H1 (cell line): ENCODE data around the gene HS6ST3. TPM values are rescaled to one million over a fixed set of nuclear protein-coding genes. Genes with fewer than 3 reads are reported as not detected.

Source experiments
- CTCF ChIA-PET: fragments of 300-600 bp; sonication (Branson Sonifier 250); formaldehyde crosslinking; loops from one replicate; lab custom pipeline; 2021; ENCODE audit not compliant: partially characterized antibody; lab: Charles Lee
- POLR2A ChIA-PET: fragments of 300-600 bp; sonication (Branson Sonifier 250); formaldehyde crosslinking; loops from one replicate; lab custom pipeline; 2021; ENCODE audit warnings: inconsistent platforms; ENCODE audit not compliant: partially characterized antibody; lab: Charles Lee
- DNase-seq, 2 experiments: peaks; one replicate each; pipeline versions ENCODE4 v3.0.0 to v3.0.0-alpha.2; 2010 to 2022; ENCODE audit warnings: low spot score in 2 of 2, low read depth in 1 of 2, mixed read lengths in 1 of 2
- FAIRE-seq: peaks from 2 replicates; lab custom pipeline; 2011; peaks lifted over from hg19 to GRCh38; lab: Jason Lieb, UNC
- H2AFZ ChIP-seq: 2 replicates; pipeline ENCODE4 v1.8.1; 2012; ENCODE audit warnings: low read length, inconsistent platforms
- H2AK5ac ChIP-seq: 2 replicates; pipeline ENCODE4 v1.6.1; 2013; ENCODE audit warnings: low read depth, low read length
- H2BK120ac ChIP-seq: replicated peaks from 2 replicates; pipeline ENCODE3; 2013; ENCODE audit warnings: low read depth, low read length, inconsistent platforms
- H2BK12ac ChIP-seq: 2 replicates; pipeline ENCODE4 v1.6.1; 2013; ENCODE audit warnings: low read depth, low read length
- H2BK15ac ChIP-seq: 2 replicates; pipeline ENCODE4 v1.6.1; 2013; ENCODE audit warnings: low read length
- H2BK20ac ChIP-seq: 2 replicates; pipeline ENCODE4 v1.6.1; 2013; ENCODE audit warnings: low read length
- H2BK5ac ChIP-seq: 2 replicates; pipeline ENCODE4 v1.6.1; 2013; ENCODE audit warnings: low read depth, low read length
- H3K14ac ChIP-seq: 2 replicates; pipeline ENCODE4 v1.6.1; 2013; ENCODE audit warnings: inconsistent platforms; ENCODE audit not compliant: insufficient read length
- H3K18ac ChIP-seq: 2 replicates; pipeline ENCODE4 v1.6.1; 2013; ENCODE audit warnings: low read length; ENCODE audit errors: extremely low read depth
- H3K23ac ChIP-seq: 2 replicates; pipeline ENCODE4 v1.6.1; 2013; ENCODE audit warnings: inconsistent platforms; ENCODE audit not compliant: insufficient read length
- H3K23me2 ChIP-seq: 2 replicates; pipeline ENCODE4 v1.6.1; 2013; ENCODE audit warnings: low read depth, low read length
- H3K27ac ChIP-seq: 2 replicates; pipeline ENCODE4 v1.6.1; 2011; ENCODE audit warnings: low read depth, low read length, inconsistent platforms
- H3K27me3 ChIP-seq, 4 experiments: replicated peaks in 1 of 4; 1 replicate in 1 of 4; 2 replicates in 3 of 4; pipeline versions ENCODE4 v1.6.1 to v1.8.1; 2011 to 2013; ENCODE audit warnings: low read length in 3 of 4, mild to moderate bottlenecking in 3 of 4, inconsistent platforms in 2 of 4, mixed read lengths in 2 of 4, moderate library complexity in 1 of 4; ENCODE audit not compliant: control insufficient read depth in 3 of 4, insufficient read depth in 3 of 4; ENCODE audit errors: extremely low read depth in 1 of 4
- H3K36me3 ChIP-seq, 4 experiments: 2 replicates each; pipeline versions ENCODE4 v1.6.1 to v1.8.1; 2011 to 2013; ENCODE audit warnings: mild to moderate bottlenecking in 4 of 4, low read length in 3 of 4, moderate library complexity in 2 of 4, control low read depth in 1 of 4, inconsistent platforms in 1 of 4; ENCODE audit not compliant: insufficient read depth in 4 of 4, control insufficient read depth in 2 of 4
- H3K4ac ChIP-seq: replicated peaks from 2 replicates; pipeline ENCODE3; 2013; ENCODE audit warnings: low read length, low read depth, mixed read lengths, inconsistent platforms; ENCODE audit not compliant: insufficient read length
- H3K4me1 ChIP-seq, 4 experiments: replicated peaks in 1 of 4; 1 replicate in 1 of 4; 2 replicates in 3 of 4; pipeline versions ENCODE4 v1.6.1 to v1.8.1; 2011 to 2013; ENCODE audit warnings: low read length in 3 of 4, inconsistent platforms in 2 of 4, mixed read lengths in 1 of 4; ENCODE audit not compliant: insufficient read depth in 4 of 4, control insufficient read depth in 3 of 4
- H3K4me2 ChIP-seq, 2 experiments: 2 replicates each; pipeline versions ENCODE4 v1.6.1 to v1.8.1; 2011 to 2013; ENCODE audit warnings: low read depth in 2 of 2, low read length in 2 of 2, control low read depth in 1 of 2, inconsistent platforms in 1 of 2, mild to moderate bottlenecking in 1 of 2; ENCODE audit not compliant: insufficient read depth in 1 of 2
- H3K4me3 ChIP-seq, 4 experiments: fragments of 200-600, 300-600 bp in 1 of 4; sonication (generic), shearing (Covaris generic), sonication (Bioruptor Twin) in 1 of 4; 2 replicates each; pipeline versions ENCODE4 v1.5.1 to v1.8.1; 2011 to 2016; ENCODE audit warnings: low read length in 4 of 4, low read depth in 3 of 4, control low read depth in 2 of 4, inconsistent platforms in 2 of 4, mild to moderate bottlenecking in 2 of 4, mixed read lengths in 1 of 4, moderate library complexity in 1 of 4; ENCODE audit not compliant: insufficient read depth in 2 of 4; ENCODE audit errors: extremely low read depth in 1 of 4
- H3K56ac ChIP-seq: replicated peaks from 2 replicates; pipeline ENCODE3; 2013; ENCODE audit warnings: low read depth, mild to moderate bottlenecking, mixed read lengths, low read length, inconsistent platforms; ENCODE audit not compliant: insufficient read length
- H3K79me1 ChIP-seq: 2 replicates; pipeline ENCODE4 v1.6.1; 2013; ENCODE audit warnings: low read depth, low read length, control low read depth
- H3K79me2 ChIP-seq, 2 experiments: 2 replicates each; pipeline versions ENCODE4 v1.6.1 to v1.8.1; 2012 to 2013; ENCODE audit warnings: low read length in 2 of 2, mild to moderate bottlenecking in 2 of 2, inconsistent platforms in 1 of 2; ENCODE audit not compliant: insufficient read depth in 2 of 2, control insufficient read depth in 1 of 2
- H3K9ac ChIP-seq, 4 experiments: replicated peaks in 1 of 4; 1 replicate in 1 of 4; 2 replicates in 3 of 4; pipeline versions ENCODE4 v1.6.1 to v1.8.1; 2011 to 2013; ENCODE audit warnings: low read depth in 3 of 4, low read length in 3 of 4, control low read depth in 2 of 4, mild to moderate bottlenecking in 2 of 4, moderate library complexity in 2 of 4, inconsistent platforms in 1 of 4; ENCODE audit errors: extremely low read depth in 1 of 4
- H3K9me3 ChIP-seq, 2 experiments: 2 replicates each; pipeline versions ENCODE4 v1.6.1 to v1.8.1; 2012 to 2013; ENCODE audit warnings: mild to moderate bottlenecking in 2 of 2, moderate library complexity in 2 of 2, control low read depth in 1 of 2, inconsistent platforms in 1 of 2, low read depth in 1 of 2, low read length in 1 of 2, mixed read lengths in 1 of 2; ENCODE audit not compliant: insufficient read depth in 2 of 2
- H4K20me1 ChIP-seq, 2 experiments: replicated peaks in 1 of 2; 2 replicates each; pipeline versions ENCODE3 to v1.8.1; 2011 to 2013; ENCODE audit warnings: inconsistent platforms in 2 of 2, low read length in 2 of 2, mild to moderate bottlenecking in 1 of 2; ENCODE audit not compliant: insufficient read depth in 2 of 2, control insufficient read depth in 1 of 2
- H4K5ac ChIP-seq: 2 replicates; pipeline ENCODE4 v1.6.1; 2013; ENCODE audit warnings: low read length, low read depth, mixed read lengths, inconsistent platforms; ENCODE audit not compliant: insufficient read length
- H4K8ac ChIP-seq: 2 replicates; pipeline ENCODE4 v1.8.0; 2013; ENCODE audit warnings: mild to moderate bottlenecking, moderate library complexity, low read length, inconsistent platforms; ENCODE audit not compliant: insufficient read depth; ENCODE audit errors: extremely low read depth
- H4K91ac ChIP-seq: replicated peaks from 2 replicates; pipeline ENCODE3; 2013; ENCODE audit warnings: low read length, mixed read lengths, inconsistent platforms; ENCODE audit not compliant: insufficient read length
- ASH2L ChIP-seq: fragments of 200-600, 300-600 bp; sonication (generic); IDR thresholded peaks from one replicate; pipeline ENCODE4 v1.7.1; 2017; ENCODE audit warnings: low read length
- CBX5 ChIP-seq: fragments of 300-800, 300-1000 bp; sonication (generic); IDR thresholded peaks from 2 replicates; pipeline ENCODE4 v1.7.1; 2016; ENCODE audit warnings: antibody characterized with exemption, low read length, low read depth
- CREB1 ChIP-seq: IDR thresholded peaks from 2 replicates; pipeline ENCODE4 v1.6.1; 2012; ENCODE audit warnings: inconsistent platforms
- CTCF ChIP-seq, 3 experiments: IDR thresholded peaks; 1 replicate in 2 of 3; 2 replicates in 1 of 3; pipeline versions ENCODE4 v1.5.1 to v1.6.1; 2011; ENCODE audit warnings: low read length in 3 of 3, mild to moderate bottlenecking in 3 of 3, inconsistent platforms in 2 of 3, low read depth in 1 of 3, moderate library complexity in 1 of 3; ENCODE audit not compliant: insufficient read depth in 1 of 3; ENCODE audit errors: control extremely low read depth in 1 of 3
- KDM4A ChIP-seq: IDR thresholded peaks from one replicate; pipeline ENCODE4 v1.7.1; 2012; ENCODE audit warnings: low read depth, mild to moderate bottlenecking, moderate library complexity, low read length, inconsistent platforms; ENCODE audit not compliant: severe bottlenecking
- KDM5A ChIP-seq: fragments of 200-600 bp; IDR thresholded peaks from 2 replicates; pipeline ENCODE4 v1.7.1; 2012; ENCODE audit warnings: mild to moderate bottlenecking, low read length, inconsistent platforms, mixed read lengths
- MAFK ChIP-seq: IDR thresholded peaks from 2 replicates; pipeline ENCODE4 v1.6.1; 2012; ENCODE audit warnings: low read depth, mild to moderate bottlenecking, improper control_type of control experiment, low read length
- POLR2AphosphoS5 ChIP-seq: IDR thresholded peaks from 2 replicates; pipeline ENCODE4 v1.6.1; 2011; ENCODE audit warnings: low read depth, low read length
- SAP30 ChIP-seq: fragments of 300-600 bp; sonication (generic); IDR thresholded peaks from 2 replicates; pipeline ENCODE4 v1.7.1; 2012; ENCODE audit warnings: low read length, moderate library complexity, mild to moderate bottlenecking, inconsistent platforms; ENCODE audit not compliant: insufficient read depth, insufficient replicate concordance
- SIN3A ChIP-seq, 2 experiments: IDR thresholded peaks in 1 of 2; conservative IDR thresholded peaks in 1 of 2; 2 replicates each; pipeline ENCODE4 v1.6.1; 2011 to 2012; ENCODE audit warnings: low read length in 2 of 2, improper control_type of control experiment in 1 of 2, low read depth in 1 of 2, mild to moderate bottlenecking in 1 of 2
- SIRT6 ChIP-seq: IDR thresholded peaks from one replicate; pipeline ENCODE4 v1.7.1; 2012; ENCODE audit warnings: low read length, inconsistent platforms
- SIX5 ChIP-seq: IDR thresholded peaks from 2 replicates; pipeline ENCODE4 v1.6.1; 2011; ENCODE audit warnings: mild to moderate bottlenecking, low read depth, low read length
- ZNF274 ChIP-seq: IDR thresholded peaks from 2 replicates; pipeline ENCODE4 v1.7.0; 2012; ENCODE audit warnings: low read length, borderline replicate concordance; ENCODE audit errors: extremely low read depth
- WGBS, 2 experiments: shearing (Covaris generic) in 1 of 2; methylation state at CpG; one replicate each; pipeline versions ENCODE4 v1.1.6 to v1.1.7; 2013 to 2015; ENCODE audit warnings: low lambda C conversion rate in 2 of 2, mixed read lengths in 2 of 2, inconsistent platforms in 1 of 2, low coverage in 1 of 2, missing lambda C conversion rate in 1 of 2; ENCODE audit not compliant: insufficient replicate concordance in 2 of 2, insufficient coverage in 1 of 2, insufficient read length in 1 of 2; ENCODE audit errors: extremely low coverage in 1 of 2, missing lambda C conversion rate in 1 of 2; 5-methylcytosine and 5-hydroxymethylcytosine counted together
- polyA plus RNA-seq, 7 experiments: library from polyadenylated mRNA; depleted of rRNA in 3 of 7; stranded (reverse) in 5 of 7; unstranded in 2 of 7; fragments of >200 nt in 5 of 7; fragments of 200-250 nt in 2 of 7; gene quantifications; 1 replicate in 5 of 7; 2 replicates in 1 of 7; 4 replicates in 1 of 7; pipeline versions ENCODE4 v1.2.1 to v1.2.3, GENCODE V29; 2011 to 2013; ENCODE audit warnings: missing spikeins in 2 of 7, mixed read lengths in 2 of 7
- total RNA-seq: library from RNA; stranded (reverse); fragmentation: NEBNext Ultra II Directional; extraction: Animal tissue kit (Norgen Biotek cat#: 25700); gene quantifications from 2 replicates; pipeline ENCODE4 v1.2.1, GENCODE V29; 2021

Gene HS6ST3
- total and polyA plus RNA-seq, 2 of the 8 experiments (the other 6 are each of a cell fraction or from before 2014, with no cell fraction given) = 0.45 to 1.2 TPM

DNA sequence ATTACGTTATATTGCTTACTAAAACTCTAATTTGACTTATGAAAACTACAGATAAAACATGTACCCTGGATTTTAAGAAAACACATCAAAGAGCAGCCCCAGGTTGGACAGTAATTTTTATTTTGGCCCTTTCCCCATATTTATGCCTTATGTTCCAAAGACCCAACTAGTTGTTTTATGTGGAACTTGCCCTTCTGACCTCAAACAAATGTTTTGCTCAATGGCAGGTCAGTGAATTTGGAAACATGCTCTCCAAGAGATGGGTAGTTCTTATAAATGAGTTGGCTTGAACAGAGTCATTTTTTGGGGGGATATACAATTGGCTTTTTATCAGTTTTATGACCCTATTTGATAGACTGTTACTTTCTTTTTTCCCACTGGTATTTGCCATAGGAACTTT, 360.0 kb downstream of the HS6ST3 start:
- H3K14ac ChIP-seq = no peak overlapping the region
- no peak overlapping the region for H3K56ac ChIP-seq
- POLR2A ChIA-PET = no interaction called here
- no peak overlapping the region for H3K4me3 ChIP-seq
- no peak overlapping the region for H3K4me2 ChIP-seq
- DNase-seq (no peak), FAIRE-seq (no peak)
- H3K23ac ChIP-seq = no peak overlapping the region
- no peak overlapping the region for H3K27ac ChIP-seq
- H3K79me1 ChIP-seq = no peaks in the 10 kb centered on the region; the same call in 1 of the 2 replicates
- no peak overlapping the region for H2BK5ac ChIP-seq
- H2AK5ac ChIP-seq = no peak overlapping the region
- no peaks in the 10 kb centered on the region for H3K9me3 ChIP-seq
- no peak overlapping the region for H2BK20ac ChIP-seq
- no peak overlapping the region for H4K91ac ChIP-seq
- H3K79me2 ChIP-seq = no peaks in the 10 kb centered on the region
- H3K4ac ChIP-seq = no peak overlapping the region
- CTCF ChIA-PET = no interaction called here
- H2AFZ ChIP-seq = no peak overlapping the region
- H2BK15ac ChIP-seq = no peak overlapping the region
- no peak overlapping the region for H4K8ac ChIP-seq
- H4K5ac ChIP-seq = no peak overlapping the region
- no peaks in the 10 kb centered on the region for H3K36me3 ChIP-seq
- H3K4me1 ChIP-seq = peaks cover 0 to 5% (median 0%) of the 10 kb centered on the region in 4 experiments; a peak in 1 of 7 replicates
- H3K27me3 ChIP-seq = no peaks in the 10 kb centered on the region
- no peaks in the 10 kb centered on the region for H4K20me1 ChIP-seq
- no peaks in the 10 kb centered on the region for H3K23me2 ChIP-seq
- no peak overlapping the region for H2BK120ac ChIP-seq
- H3K9ac ChIP-seq = no peak overlapping the region
- no peak overlapping the region for H2BK12ac ChIP-seq
- no peak overlapping the region for H3K18ac ChIP-seq
- 82% methylated on average over 1 of the region's 1 CpG; no CpG with 5 or more reads in 1 of the 2 experiments for WGBS, 2 experiments
- TF ChIP-seq KDM5A = no peak
- TF ChIP-seq SAP30 = no peak
- TF ChIP-seq ZNF274 = no peak
- no peak for TF ChIP-seq ASH2L
- TF ChIP-seq CREB1 = no peak
- TF ChIP-seq KDM4A = no peak
- no peak for TF ChIP-seq CTCF (IDR thresholded peaks at IDR 0.05; ENCODE audit: control extremely low read depth in 1 of 3, insufficient read depth in 1 of 3, low read depth in 1 of 3, low read length in 3 of 3)
- TF ChIP-seq SIRT6 = no peak
- TF ChIP-seq MAFK = no peak
- no peak for TF ChIP-seq SIN3A (conservative IDR thresholded peaks at IDR 0.05 in 1 of 2, IDR thresholded peaks at IDR 0.05 in 1 of 2; ENCODE audit: low read depth in 1 of 2, low read length in 2 of 2)
- no peak for TF ChIP-seq POLR2AphosphoS5
- TF ChIP-seq SIX5 = no peak
- no peak for TF ChIP-seq CBX5
